GM21529 (cell line): ENCODE results near the gene GUCD1.
"Not testable (repeated sequence)": the region's sequence is repeated elsewhere in the genome, so short reads cannot be mapped to it uniquely, and the experiment has no call there.

Experiments
- ATAC-seq: cut with Tn5 transposase; IDR thresholded peaks from one replicate; pipeline ENCODE4 v1.9.1; 2021; ENCODE audit not compliant: unreplicated experiment

GUCD1 gene

GRCh38 chr22:24554313-24555164 lies at the start of gene GUCD1:
Gene GUCD1 (minus strand): TSS chr22:24555138. CDS start chr22:24554991, 147 bp downstream.
- peak; percentile 6 for ATAC-seq

GRCh38 chr22:24603770-24604629 lies 49.1 kb upstream of the GUCD1 start:
- ATAC-seq, result not testable (repeated sequence)

GRCh38 chr22:24602847-24603769 lies 48.2 kb upstream of the GUCD1 start, which contains the start of gene GGT1:
Gene GGT1 (plus strand): TSS chr22:24603193. CDS start chr22:24611082, 7,889 bp downstream.
- ATAC-seq, result not testable (repeated sequence)

- ATAC-seq, result not testable (repeated sequence)
Observed at GRCh38 chr22:24602105-24602749, 47.3 kb upstream of the GUCD1 start.

GRCh38 chr22:24601217-24602104 lies 46.5 kb upstream of the GUCD1 start:
- no peak for ATAC-seq

GRCh38 chr22:24599958-24600715 lies 45.2 kb upstream of the GUCD1 start:
- not testable (repeated sequence) for ATAC-seq

- ATAC-seq, result no peak
Observed at GRCh38 chr22:24599514-24599913, 44.6 kb upstream of the GUCD1 start.

GRCh38 chr22:24597076-24597475 lies 42.1 kb upstream of the GUCD1 start:
- ATAC-seq, result not testable (repeated sequence)

GRCh38 chr22:24595863-24596262 lies 40.9 kb upstream of the GUCD1 start:
- ATAC-seq, result no peak

- ATAC-seq, result no peak
Observed at GRCh38 chr22:24595228-24595627, 40.3 kb upstream of the GUCD1 start.

- no peak for ATAC-seq
Observed at GRCh38 chr22:24594569-24595120, 39.7 kb upstream of the GUCD1 start.

- ATAC-seq, result no peak
Observed at GRCh38 chr22:24593836-24594568, 39.1 kb upstream of the GUCD1 start.

- not testable (repeated sequence) for ATAC-seq
Observed at GRCh38 chr22:24593559-24593835, 38.6 kb upstream of the GUCD1 start.

GRCh38 chr22:24592851-24593558 lies 38.1 kb upstream of the GUCD1 start, which contains the start of gene LRRC75B:
Gene LRRC75B (minus strand): TSS chr22:24593073. CDS start chr22:24593039, 34 bp downstream.
- ATAC-seq, result peak; percentile 85

- peak; percentile 22 for ATAC-seq
Observed at GRCh38 chr22:24592058-24592850, 37.3 kb upstream of the GUCD1 start.

- no peak for ATAC-seq
Observed at GRCh38 chr22:24591286-24591830, 36.4 kb upstream of the GUCD1 start.
